Inferior parietal cortex (tissue), 1 donor: ENCODE data around the gene LCNL1.
A peak's percentile ranks its signal among the peaks of the same experiment; 100 is the strongest.

Experiments
- DNase-seq: peaks from one replicate; pipeline ENCODE4 v3.0.0-alpha.2; 2016; ENCODE audit errors: extremely low spot score

LCNL1 gene

GRCh38 chr9:136974817-136975535, 7.8 kb upstream of the LCNL1 start:
- DNase-seq: no peak

DNA sequence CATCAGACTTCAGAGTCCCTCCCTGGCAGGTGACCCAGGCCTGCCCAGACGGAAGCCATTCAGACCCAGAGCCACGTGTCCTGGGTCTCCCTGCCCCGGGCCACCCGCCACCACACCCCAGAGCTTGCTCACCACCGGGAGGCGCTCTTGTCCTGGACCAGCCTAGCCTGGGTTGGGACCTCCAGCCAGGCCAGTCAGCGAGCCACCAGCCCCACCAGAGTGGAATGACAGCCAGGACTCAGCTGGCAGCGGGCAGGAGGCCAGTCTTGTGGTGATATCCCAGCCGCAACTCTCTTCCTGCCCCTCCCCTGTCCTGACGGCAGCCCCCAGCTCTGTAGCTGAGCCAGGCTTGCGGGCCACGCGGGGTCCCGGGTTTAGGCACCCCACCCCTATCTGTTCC, 7.1 kb upstream of the LCNL1 start:
- DNase-seq: peak; percentile 70

DNA sequence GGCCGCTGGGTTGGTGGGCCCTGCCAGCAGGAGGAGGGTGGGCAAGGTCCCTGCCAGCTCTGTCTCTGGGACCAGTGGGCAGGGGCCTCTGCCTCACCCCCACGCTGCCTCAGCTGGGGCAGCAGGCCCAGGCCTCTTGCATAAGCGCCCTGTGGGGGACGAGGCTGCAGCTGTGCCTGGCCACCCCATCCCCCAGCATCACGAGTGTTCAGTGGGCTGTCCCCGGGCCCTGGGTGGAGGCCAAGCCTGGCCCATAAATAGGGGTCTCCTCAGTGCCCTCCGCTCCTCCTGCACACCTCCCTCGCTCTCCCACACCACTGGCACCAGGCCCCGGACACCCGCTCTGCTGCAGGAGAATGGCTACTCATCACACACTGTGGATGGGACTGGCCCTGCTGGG, 5.6 kb upstream of the LCNL1 start, which contains the start of gene PTGDS:
Gene PTGDS (plus strand): TSS at position 282 of the 400 bp plus-strand sequence. CDS start 75 bp downstream, at position 357.
- peak; percentile 88 for DNase-seq

DNA sequence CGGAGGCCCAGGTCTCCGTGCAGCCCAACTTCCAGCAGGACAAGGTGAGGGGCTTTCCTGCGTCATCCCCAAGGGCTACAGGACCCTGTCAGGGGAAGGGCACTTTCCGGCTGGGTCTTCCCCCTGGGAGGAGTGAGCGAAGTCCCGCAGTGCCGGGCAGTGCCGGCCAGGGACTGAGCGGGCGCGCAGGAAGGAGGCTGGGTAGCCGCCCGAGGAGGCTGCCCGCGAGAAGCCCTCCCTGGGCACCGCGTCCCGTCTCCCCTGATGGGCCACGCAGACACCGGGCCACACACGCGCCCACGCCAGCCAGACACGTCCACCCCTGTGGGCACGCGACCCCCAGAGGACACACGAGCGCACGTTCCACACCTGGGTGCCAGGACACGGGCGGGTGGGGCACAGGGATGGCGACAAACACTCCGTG, 5.1 kb upstream of the LCNL1 start:
- DNase-seq: no peak

DNA sequence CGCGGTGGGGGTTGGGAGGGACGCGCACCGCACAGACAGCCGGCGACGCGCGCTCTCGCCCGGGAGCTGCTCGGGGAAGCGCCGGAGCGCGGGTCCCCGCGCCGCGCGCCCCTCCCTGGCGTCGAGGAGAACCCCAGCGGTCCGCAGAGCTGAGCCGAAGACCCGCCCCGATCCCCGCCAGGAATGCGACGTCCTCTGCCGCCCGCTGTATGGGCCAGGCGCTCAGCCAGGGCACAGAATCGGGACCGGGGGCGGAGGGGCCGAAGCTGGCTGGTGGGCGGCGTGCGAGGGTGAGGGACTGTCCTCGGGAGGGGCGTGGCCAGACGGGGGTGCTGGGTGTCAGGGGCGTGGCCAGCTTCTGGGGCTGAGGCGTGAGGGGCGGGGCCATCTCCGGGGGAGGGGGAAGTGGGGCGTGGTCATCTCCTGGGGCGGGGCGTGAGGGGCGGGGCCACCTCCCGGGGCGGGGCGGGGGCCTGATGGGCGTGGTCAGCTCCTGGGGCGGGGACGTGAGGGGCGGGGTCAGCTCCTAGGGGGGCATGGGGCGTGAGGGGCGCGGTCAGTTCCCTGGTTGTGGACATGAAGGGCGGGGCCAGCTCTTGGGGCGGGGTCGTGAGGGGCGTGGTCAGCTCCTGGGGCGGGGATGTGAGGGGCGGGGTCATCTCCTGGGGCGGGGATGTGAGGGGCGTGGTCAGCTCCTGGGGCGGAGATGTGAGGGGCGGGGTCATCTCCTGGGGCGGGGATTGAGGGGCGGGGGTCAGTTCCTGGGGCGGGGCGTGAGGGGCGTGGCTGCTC, 4.5 kb upstream of the LCNL1 start:
- DNase-seq: peak; percentile 65

- no peak for DNase-seq
Observed at GRCh38 chr9:136978865-136979544, 3.8 kb upstream of the LCNL1 start.

DNA sequence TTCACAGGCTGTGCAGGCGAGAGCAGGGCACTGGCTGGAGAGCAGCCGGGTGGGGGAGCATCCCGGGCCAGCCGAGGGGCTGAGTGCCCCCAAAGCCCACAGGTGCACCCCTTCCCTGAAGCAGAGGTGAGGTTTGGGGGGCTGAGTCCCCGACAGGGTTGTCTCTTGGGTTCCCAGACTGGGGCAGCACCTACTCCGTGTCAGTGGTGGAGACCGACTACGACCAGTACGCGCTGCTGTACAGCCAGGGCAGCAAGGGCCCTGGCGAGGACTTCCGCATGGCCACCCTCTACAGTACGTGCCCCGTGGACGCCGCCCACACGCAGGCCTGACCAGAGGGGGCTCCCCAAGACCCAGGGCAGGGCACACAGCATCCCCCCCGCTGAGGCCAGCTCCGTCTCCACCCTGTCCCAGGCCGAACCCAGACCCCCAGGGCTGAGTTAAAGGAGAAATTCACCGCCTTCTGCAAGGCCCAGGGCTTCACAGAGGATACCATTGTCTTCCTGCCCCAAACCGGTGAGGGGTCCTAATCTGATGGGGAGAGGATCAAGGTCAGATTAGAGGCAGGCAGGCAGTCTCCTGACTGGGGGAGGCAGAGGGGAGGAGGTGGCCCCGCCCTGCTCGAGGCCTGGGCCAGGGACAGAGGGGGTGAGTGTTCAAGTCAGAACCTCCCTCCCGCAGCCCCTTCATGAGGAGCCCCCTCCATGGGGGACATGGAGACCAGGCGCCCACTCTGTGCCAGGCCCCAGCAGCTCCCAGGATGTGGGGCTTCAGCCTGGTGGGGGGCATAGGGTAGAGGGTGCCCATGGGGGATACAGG, 2.8 kb upstream of the LCNL1 start:
- DNase-seq: no peak

GRCh38 chr9:136980669-136981478, 1.9 kb upstream of the LCNL1 start:
- no peak for DNase-seq

GRCh38 chr9:136981588-136982231, 1.1 kb upstream of the LCNL1 start:
- peak; percentile 36 for DNase-seq

DNA sequence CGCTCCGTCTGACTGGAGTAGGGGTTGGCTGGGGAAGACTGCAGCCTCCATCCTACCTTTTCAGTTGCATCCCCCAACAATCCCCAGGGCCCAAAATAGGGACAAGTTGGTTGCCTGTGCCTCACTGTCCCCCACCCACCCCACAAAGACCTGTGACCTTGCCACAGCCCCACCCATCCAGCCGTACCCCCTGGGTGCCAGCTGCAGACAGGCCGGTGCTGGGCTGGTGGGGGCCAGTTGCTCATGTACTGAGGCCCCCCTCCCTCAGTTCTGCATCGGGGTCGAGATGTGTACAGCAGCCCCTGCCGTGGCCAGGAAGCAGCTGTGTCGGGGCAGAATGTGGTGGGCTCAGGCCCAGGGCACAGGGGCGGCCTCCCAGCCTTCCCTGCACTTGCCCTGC, 374 bp downstream of the LCNL1 start:
- no peak for DNase-seq

GRCh38 chr9:136983656-136984314, 992 bp downstream of the LCNL1 start:
- no peak for DNase-seq

DNA sequence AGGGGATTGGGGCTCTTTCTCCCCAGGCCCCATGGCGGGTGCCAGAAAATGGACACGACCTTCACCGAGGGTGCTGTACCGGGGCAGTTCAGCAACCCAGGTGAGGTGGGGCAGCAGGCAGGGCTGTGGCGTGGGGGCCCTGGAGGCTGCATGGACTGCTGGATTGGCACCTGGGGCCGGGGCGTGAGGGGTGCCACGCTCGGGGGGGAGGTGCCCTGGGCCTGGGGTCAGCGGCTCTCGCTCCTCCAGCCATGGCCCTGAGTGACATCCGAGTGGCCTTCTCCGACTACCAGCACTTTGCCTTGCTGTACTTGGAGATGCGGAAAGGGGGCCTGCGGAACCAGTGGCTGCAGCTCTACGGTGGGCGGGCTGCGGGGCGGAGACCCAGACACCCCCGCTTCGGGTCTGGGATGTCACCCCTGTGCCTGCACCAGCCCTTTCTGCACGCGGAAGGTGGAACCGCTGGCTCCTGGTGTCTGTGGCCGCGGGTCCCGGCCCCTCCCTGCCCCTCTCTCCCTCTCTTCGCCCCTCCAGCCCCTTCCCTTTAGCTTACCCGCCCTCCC, 1.8 kb downstream of the LCNL1 start:
- no peak for DNase-seq

GRCh38 chr9:136985027-136985602, 2.3 kb downstream of the LCNL1 start:
- no peak for DNase-seq

GRCh38 chr9:136985853-136986252, 3.1 kb downstream of the LCNL1 start:
- DNase-seq: no peak

DNA sequence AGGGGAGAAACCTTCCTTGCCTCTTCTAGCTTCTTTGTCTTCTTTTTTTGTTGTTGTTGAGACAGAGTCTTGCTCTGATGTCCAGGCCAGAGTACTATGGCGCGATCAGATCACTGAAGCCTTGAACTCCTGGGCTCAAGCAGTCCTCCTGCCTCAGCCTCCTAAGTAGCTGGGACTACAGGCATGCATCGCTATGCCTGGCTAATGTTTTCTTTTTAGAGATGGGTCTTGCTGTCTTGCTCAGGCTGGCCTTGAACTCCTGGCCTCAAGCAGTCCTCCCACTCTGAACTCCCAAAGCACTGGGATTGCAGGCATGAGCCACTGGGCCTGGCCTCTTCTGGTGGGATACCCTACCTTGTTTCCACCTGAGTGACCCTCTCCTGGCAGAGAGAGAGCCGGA, 6.1 kb downstream of the LCNL1 start:
- DNase-seq: no peak

- no peak for DNase-seq
Observed at GRCh38 chr9:136990242-136990911, 7.6 kb downstream of the LCNL1 start.

DNA sequence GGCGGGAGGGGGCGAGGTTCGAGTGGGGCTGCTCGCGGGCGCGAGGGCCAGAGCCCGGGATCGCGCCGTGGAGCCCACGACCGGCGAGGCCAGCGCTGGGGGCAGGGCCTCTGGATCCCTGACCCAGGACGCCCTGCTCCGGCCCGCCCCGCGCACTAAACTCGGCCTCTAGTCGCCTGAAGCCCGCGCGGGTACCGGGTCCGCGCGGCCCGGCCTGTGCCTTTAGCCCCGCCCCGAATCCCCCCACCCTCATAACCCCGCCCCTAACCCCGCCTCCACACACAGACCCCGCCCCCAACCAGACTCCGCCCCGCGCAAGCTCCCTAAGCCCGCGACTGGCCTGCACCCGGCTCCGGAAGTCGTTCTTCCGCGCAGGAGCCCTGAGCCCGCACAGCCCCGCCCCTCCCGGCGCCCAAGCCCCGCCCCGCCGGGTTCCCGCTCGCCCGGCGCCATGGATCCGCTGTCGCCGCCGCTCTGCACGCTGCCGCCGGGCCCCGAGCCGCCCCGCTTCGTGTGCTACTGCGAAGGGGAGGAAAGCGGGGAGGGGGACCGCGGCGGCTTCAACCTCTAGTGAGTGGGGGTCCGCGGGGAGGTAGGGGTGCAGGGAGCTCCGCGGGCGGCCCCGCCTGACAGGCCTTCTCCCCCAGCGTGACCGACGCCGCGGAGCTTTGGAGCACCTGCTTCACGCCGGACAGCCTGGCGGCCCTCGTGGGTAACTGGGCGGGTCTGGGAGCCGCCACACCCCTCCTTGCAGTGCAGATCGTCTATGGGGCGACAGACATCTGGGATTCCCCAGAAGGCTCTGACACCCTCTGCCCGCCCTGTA, 9.4 kb downstream of the LCNL1 start, which contains the start of gene PAXX:
Gene PAXX (plus strand): TSS at position 430 of the 826 bp plus-strand sequence. CDS start 22 bp downstream, at position 452.
- DNase-seq: peak; percentile 78
